Fibroblast of lung (primary cell): ENCODE results near the gene SEC31A. TPM values are rescaled to one million over a fixed set of nuclear protein-coding genes. Genes with fewer than 3 reads are reported as not detected.

Experiments used
- DNase-seq, 2 donors: peaks; one replicate each; pipeline versions ENCODE4 v3.0.0 to v3.0.0-alpha.2; 2010; ENCODE audit warnings: low read depth in 2 of 2
- H2AFZ ChIP-seq: 2 replicates; pipeline ENCODE4 v1.5.1; 2012; ENCODE audit warnings: low read length, control low read depth, inconsistent platforms
- H3K27ac ChIP-seq: 2 replicates; pipeline ENCODE4 v1.5.1; 2011; ENCODE audit warnings: low read length, control low read depth; ENCODE audit not compliant: insufficient read depth
- H3K27me3 ChIP-seq: 2 replicates; pipeline ENCODE4 v1.5.1; 2011; ENCODE audit warnings: mild to moderate bottlenecking, low read length; ENCODE audit not compliant: control insufficient read depth, insufficient read depth
- H3K36me3 ChIP-seq: 2 replicates; pipeline ENCODE4 v1.5.1; 2011; ENCODE audit warnings: low read length; ENCODE audit not compliant: control insufficient read depth, insufficient read depth
- H3K4me1 ChIP-seq: 2 replicates; pipeline ENCODE4 v1.5.1; 2011; ENCODE audit warnings: low read length; ENCODE audit not compliant: control insufficient read depth, insufficient read depth; ENCODE audit errors: extremely low read depth
- H3K4me2 ChIP-seq: 2 replicates; pipeline ENCODE4 v1.5.1; 2011; ENCODE audit warnings: low read length, control low read depth; ENCODE audit not compliant: insufficient read depth; ENCODE audit errors: extremely low read depth
- H3K4me3 ChIP-seq, 4 experiments: fragments of 200-600 bp in 1 of 4; sonication (generic) in 1 of 4; replicated peaks in 1 of 4; 2 replicates each; pipeline ENCODE4 v1.5.1; 2011 to 2016; ENCODE audit warnings: low read length in 4 of 4, low read depth in 3 of 4, mild to moderate bottlenecking in 3 of 4, control low read depth in 2 of 4, inconsistent platforms in 1 of 4, mixed read lengths in 1 of 4; ENCODE audit not compliant: insufficient read depth in 1 of 4; ENCODE audit errors: control extremely low read depth in 1 of 4
- H3K79me2 ChIP-seq: 2 replicates; pipeline ENCODE4 v1.5.1; 2012; ENCODE audit warnings: mild to moderate bottlenecking, low read length, inconsistent platforms; ENCODE audit not compliant: control insufficient read depth, insufficient read depth
- H3K9ac ChIP-seq: 2 replicates; pipeline ENCODE4 v1.5.1; 2011; ENCODE audit warnings: mild to moderate bottlenecking, low read length, control low read depth; ENCODE audit not compliant: insufficient read depth
- H3K9me3 ChIP-seq: 2 replicates; pipeline ENCODE4 v1.5.1; 2012; ENCODE audit warnings: low read depth, low read length; ENCODE audit not compliant: control insufficient read depth, insufficient read depth
- H4K20me1 ChIP-seq: 2 replicates; pipeline ENCODE4 v1.5.1; 2011; ENCODE audit warnings: low read length; ENCODE audit not compliant: control insufficient read depth, insufficient read depth; ENCODE audit errors: extremely low read depth
- CTCF ChIP-seq, 2 donors: IDR thresholded peaks in 1 of 2; conservative IDR thresholded peaks in 1 of 2; 1 replicate in 1 of 2; 2 replicates in 1 of 2; pipeline ENCODE4 v1.5.1; 2011 to 2012; ENCODE audit warnings: low read length in 2 of 2, control low read depth in 1 of 2, inconsistent platforms in 1 of 2, low read depth in 1 of 2, mild to moderate bottlenecking in 1 of 2
- EZH2 ChIP-seq: IDR thresholded peaks from 2 replicates; pipeline ENCODE4 v1.5.1; 2012; ENCODE audit warnings: low read length, control low read depth, mild to moderate bottlenecking; ENCODE audit errors: missing control alignments
- polyA plus RNA-seq, 2 donors: library from polyadenylated mRNA; depleted of rRNA in 1 of 2; stranded (reverse) in 1 of 2; unstranded in 1 of 2; fragments of >200 nt; gene quantifications; 2 replicates each; pipeline ENCODE4 v1.2.1, GENCODE V29; 2011 to 2012; ENCODE audit warnings: missing spikeins in 1 of 2
- total RNA-seq: library from RNA; depleted of rRNA; stranded (reverse); fragments of >200 nt; gene quantifications from 2 replicates; pipeline ENCODE4 v1.2.1, GENCODE V29; 2014

SEC31A gene
- total and polyA plus RNA-seq, 2 donors (not counting 1 experiment from before 2014, with no cell fraction given) = 342 to 472 TPM

- TF ChIP-seq CTCF (conservative IDR thresholded peaks at IDR 0.05 in 1 of 2, IDR thresholded peaks at IDR 0.05 in 1 of 2; ENCODE audit: low read depth in 1 of 2, low read length in 2 of 2) (no peak), EZH2 (no peak)
- Histone ChIP-seq H3K27me3 (no peaks in the 10 kb centered on the region), H3K36me3 (peaks cover 23% of the 10 kb centered on the region), H2AFZ (no peak overlapping the region), H3K4me2 (no peak overlapping the region), H3K27ac (no peak overlapping the region), H3K9me3 (no peaks in the 10 kb centered on the region), H3K79me2 (peaks cover 8% of the 10 kb centered on the region), H4K20me1 (no peaks in the 10 kb centered on the region), H3K4me3 (no peak overlapping the region), H3K9ac (no peak overlapping the region), H3K4me1 (no peaks in the 10 kb centered on the region)
- no peak for DNase-seq
Observed at GRCh38 chr4:82852751-82853285, 38.1 kb downstream of the SEC31A start.

GRCh38 chr4:82851885-82852750 lies 38.8 kb downstream of the SEC31A start:
- H3K4me2 ChIP-seq = no peak overlapping the region
- no peaks in the 10 kb centered on the region for H3K9me3 ChIP-seq
- TF ChIP-seq EZH2 (no peak), CTCF (conservative IDR thresholded peaks at IDR 0.05 in 1 of 2, IDR thresholded peaks at IDR 0.05 in 1 of 2; ENCODE audit: low read depth in 1 of 2, low read length in 2 of 2) (peak in 1 of 2 donors; percentile 57)
- no peak overlapping the region for H3K9ac ChIP-seq
- peak; percentile 14 to 63 for DNase-seq
- no peaks in the 10 kb centered on the region for H3K27me3 ChIP-seq
- H3K36me3 ChIP-seq = peaks cover 20% of the 10 kb centered on the region
- no peak overlapping the region for H2AFZ ChIP-seq
- H3K4me3 ChIP-seq = no peak overlapping the region
- no peak overlapping the region for H3K27ac ChIP-seq
- H3K79me2 ChIP-seq = peaks cover 4% of the 10 kb centered on the region
- H4K20me1 ChIP-seq = no peaks in the 10 kb centered on the region
- no peaks in the 10 kb centered on the region for H3K4me1 ChIP-seq

- TF ChIP-seq CTCF (conservative IDR thresholded peaks at IDR 0.05 in 1 of 2, IDR thresholded peaks at IDR 0.05 in 1 of 2; ENCODE audit: low read depth in 1 of 2, low read length in 2 of 2) (no peak), EZH2 (no peak)
- Histone ChIP-seq H3K27ac (no peak overlapping the region), H3K9ac (no peak overlapping the region), H3K4me1 (no peaks in the 10 kb centered on the region), H3K4me2 (no peak overlapping the region), H4K20me1 (no peaks in the 10 kb centered on the region), H3K27me3 (no peaks in the 10 kb centered on the region), H3K4me3 (no peak overlapping the region), H3K79me2 (peaks cover 5% of the 10 kb centered on the region), H2AFZ (no peak overlapping the region), H3K36me3 (peaks cover 16% of the 10 kb centered on the region), H3K9me3 (no peaks in the 10 kb centered on the region)
- DNase-seq = no peak
Observed at GRCh38 chr4:82851318-82851717, 39.6 kb downstream of the SEC31A start.
